Osteoblast (primary cell): ENCODE data around the gene CCDC169. TPM values are rescaled to one million over a fixed set of nuclear protein-coding genes. Genes with fewer than 3 reads are reported as not detected.

Experiments
- DNase-seq: peaks from one replicate; pipeline ENCODE4 v3.0.0; 2011; ENCODE audit warnings: low spot score, mixed read lengths; ENCODE audit not compliant: insufficient read length; ENCODE audit errors: missing footprints
- H2AFZ ChIP-seq: 2 replicates; pipeline ENCODE4 v1.6.0; 2011; ENCODE audit warnings: mild to moderate bottlenecking, low read length
- H3K27ac ChIP-seq: 2 replicates; pipeline ENCODE4 v1.5.1; 2011; ENCODE audit warnings: mild to moderate bottlenecking, low read depth, low read length, moderate library complexity
- H3K27me3 ChIP-seq: 2 replicates; pipeline ENCODE4 v1.6.0; 2012; ENCODE audit warnings: mild to moderate bottlenecking, control low read depth, inconsistent platforms, low read length, moderate library complexity; ENCODE audit not compliant: insufficient read depth
- H3K36me3 ChIP-seq: 2 replicates; pipeline ENCODE4 v1.5.1; 2011; ENCODE audit warnings: mild to moderate bottlenecking, low read length, control low read depth, moderate library complexity; ENCODE audit not compliant: insufficient read depth
- H3K4me1 ChIP-seq: 2 replicates; pipeline ENCODE4 v1.5.1; 2011; ENCODE audit warnings: mild to moderate bottlenecking, low read length, control low read depth, moderate library complexity; ENCODE audit not compliant: insufficient read depth
- H3K4me2 ChIP-seq: 2 replicates; pipeline ENCODE4 v1.6.0; 2011; ENCODE audit warnings: mild to moderate bottlenecking, low read length; ENCODE audit not compliant: insufficient read depth
- H3K4me3 ChIP-seq: fragments of 200-600 bp; sonication (generic); 3 replicates; pipeline ENCODE4 v1.5.1; 2012; ENCODE audit warnings: mild to moderate bottlenecking, low read length, inconsistent platforms; ENCODE audit not compliant: insufficient read depth
- H3K79me2 ChIP-seq: 2 replicates; pipeline ENCODE4 v1.6.0; 2012; ENCODE audit warnings: mild to moderate bottlenecking, low read length, control low read depth, inconsistent platforms; ENCODE audit not compliant: insufficient read depth
- H3K9me3 ChIP-seq: 2 replicates; pipeline ENCODE4 v1.5.1; 2011; ENCODE audit warnings: low read depth, low read length, control low read depth
- H4K20me1 ChIP-seq: 2 replicates; pipeline ENCODE4 v1.6.0; 2012; ENCODE audit warnings: mild to moderate bottlenecking, low read length, control low read depth; ENCODE audit not compliant: insufficient read depth
- CTCF ChIP-seq: IDR thresholded peaks from 2 replicates; pipeline ENCODE4 v1.5.1; 2011; ENCODE audit warnings: mild to moderate bottlenecking, low read depth, low read length, moderate library complexity; ENCODE audit errors: extremely low read depth
- total RNA-seq: library from RNA; depleted of rRNA; stranded (reverse); fragments of >200 nt; gene quantifications from 2 replicates; pipeline ENCODE4 v1.2.3, GENCODE V29; 2012

CCDC169 gene
- total RNA-seq, 1 donor, result 5.1 TPM

DNA sequence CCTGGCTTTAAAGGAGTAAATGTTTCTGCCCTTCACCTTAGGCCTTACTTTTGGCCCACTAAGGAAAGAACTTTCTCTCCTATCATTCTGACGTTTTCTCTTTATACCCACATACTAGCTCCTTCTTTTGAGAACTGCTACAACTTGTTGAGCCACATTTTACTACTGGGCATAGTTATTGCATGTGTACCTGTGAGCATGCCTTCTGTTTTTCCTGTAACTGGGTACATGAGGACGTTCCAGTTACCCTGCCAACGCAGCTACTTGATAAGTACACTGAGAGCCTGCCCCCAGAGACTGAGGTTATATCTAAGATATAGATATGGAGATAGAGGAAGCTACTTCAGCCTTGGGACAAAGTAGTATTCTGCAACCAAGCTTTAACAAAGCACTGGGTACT, 3.5 kb downstream of the CCDC169 start:
- no peak overlapping the region for H3K27ac ChIP-seq
- peak; percentile 76 for DNase-seq
- H3K36me3 ChIP-seq, result no peaks in the 10 kb centered on the region
- H3K4me3 ChIP-seq, result no peak overlapping the region
- peaks cover 2% of the 10 kb centered on the region for H3K9me3 ChIP-seq
- H3K27me3 ChIP-seq, result no peaks in the 10 kb centered on the region
- no peak for TF ChIP-seq CTCF
- peaks cover 14% of the 10 kb centered on the region for H3K4me1 ChIP-seq
- no peaks in the 10 kb centered on the region for H4K20me1 ChIP-seq
- H3K79me2 ChIP-seq, result peaks cover 2% of the 10 kb centered on the region
- H2AFZ ChIP-seq, result no peak overlapping the region
- H3K4me2 ChIP-seq, result no peak overlapping the region

- Histone ChIP-seq H3K79me2 (peaks cover 2% of the 10 kb centered on the region), H3K4me3 (no peak overlapping the region), H3K4me1 (peaks cover 10% of the 10 kb centered on the region), H2AFZ (no peak overlapping the region), H4K20me1 (no peaks in the 10 kb centered on the region), H3K36me3 (no peaks in the 10 kb centered on the region), H3K27me3 (no peaks in the 10 kb centered on the region), H3K27ac (no peak overlapping the region), H3K4me2 (no peak overlapping the region), H3K9me3 (peaks cover 2% of the 10 kb centered on the region)
- no peak for TF ChIP-seq CTCF
- DNase-seq, result no peak
These were observed 4.1 kb downstream of the CCDC169 start for GRCh38 chr13:36293497-36293896.

GRCh38 chr13:36288794-36289391, 8.7 kb downstream of the CCDC169 start:
- Histone ChIP-seq H3K4me3 (no peak overlapping the region), H3K9me3 (peaks cover 2% of the 10 kb centered on the region), H3K4me2 (no peak overlapping the region), H3K79me2 (no peaks in the 10 kb centered on the region), H3K27ac (no peak overlapping the region), H3K27me3 (no peaks in the 10 kb centered on the region), H3K36me3 (no peaks in the 10 kb centered on the region), H3K4me1 (no peaks in the 10 kb centered on the region), H4K20me1 (no peaks in the 10 kb centered on the region), H2AFZ (no peak overlapping the region)
- no peak for DNase-seq
- no peak for TF ChIP-seq CTCF

- no peaks in the 10 kb centered on the region for H3K79me2 ChIP-seq
- no peak overlapping the region for H3K4me3 ChIP-seq
- TF ChIP-seq CTCF, result no peak
- no peak for DNase-seq
- no peaks in the 10 kb centered on the region for H4K20me1 ChIP-seq
- no peak overlapping the region for H2AFZ ChIP-seq
- H3K4me1 ChIP-seq, result no peaks in the 10 kb centered on the region
- H3K4me2 ChIP-seq, result no peak overlapping the region
- H3K27me3 ChIP-seq, result no peaks in the 10 kb centered on the region
- peaks cover 2% of the 10 kb centered on the region for H3K9me3 ChIP-seq
- H3K27ac ChIP-seq, result no peak overlapping the region
- no peaks in the 10 kb centered on the region for H3K36me3 ChIP-seq
These were observed 11.6 kb downstream of the CCDC169 start for GRCh38 chr13:36286006-36286405.
